HK-2 (cell line): ENCODE measurements around the gene LHFPL3.
"Not testable (repeated sequence)": the region's sequence is repeated elsewhere in the genome, so short reads cannot be mapped to it uniquely, and the experiment has no call there.

ENCODE experiments used
- DNase-seq: peaks from one replicate; pipeline ENCODE4 v3.0.0-alpha.2; 2018; ENCODE audit not compliant: unreplicated experiment

LHFPL3 gene

DNA sequence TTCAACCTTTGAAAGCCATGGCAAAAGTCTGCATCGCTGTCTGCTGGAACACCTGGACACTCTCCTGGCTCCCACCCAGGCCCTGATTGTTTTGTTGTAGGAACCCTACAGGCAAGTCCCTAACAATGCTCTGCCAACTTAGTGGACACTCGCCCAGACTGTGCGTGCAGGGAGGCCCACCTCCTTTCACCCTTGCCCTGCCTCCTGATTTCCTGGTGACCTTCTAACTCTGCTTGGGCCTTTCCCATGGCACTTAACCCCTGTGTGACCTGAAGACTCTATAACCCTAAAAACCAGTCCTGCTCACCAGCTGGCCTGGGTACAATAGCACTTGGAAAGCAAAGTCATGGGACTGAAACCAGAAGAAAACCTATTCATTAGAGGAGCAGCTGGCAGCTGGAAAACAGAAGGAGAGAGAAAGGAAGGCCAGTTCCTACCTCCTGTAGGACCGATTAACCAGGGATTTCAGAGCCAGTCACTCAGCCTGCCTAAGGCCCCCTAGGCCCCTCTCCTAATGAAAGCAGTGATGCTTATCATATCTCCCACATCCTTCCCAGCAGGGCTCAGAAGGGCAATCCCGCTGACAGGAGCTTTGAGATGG lies 602.9 kb downstream of the LHFPL3 start:
- no peak for DNase-seq

DNA sequence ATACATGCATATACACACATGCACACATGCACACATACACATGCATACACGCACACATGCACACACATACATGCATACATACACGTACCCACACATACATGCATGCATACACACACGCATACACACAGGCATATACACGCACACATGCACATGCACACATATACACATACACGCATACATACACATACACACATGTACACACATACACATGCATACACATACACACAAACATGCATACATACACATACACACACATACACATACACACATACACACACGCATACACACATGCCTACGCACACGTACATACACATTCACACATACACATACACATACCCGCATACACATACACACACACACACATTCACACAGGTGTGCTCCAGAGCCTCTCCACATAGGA lies 604.6 kb downstream of the LHFPL3 start:
- DNase-seq: no peak

DNA sequence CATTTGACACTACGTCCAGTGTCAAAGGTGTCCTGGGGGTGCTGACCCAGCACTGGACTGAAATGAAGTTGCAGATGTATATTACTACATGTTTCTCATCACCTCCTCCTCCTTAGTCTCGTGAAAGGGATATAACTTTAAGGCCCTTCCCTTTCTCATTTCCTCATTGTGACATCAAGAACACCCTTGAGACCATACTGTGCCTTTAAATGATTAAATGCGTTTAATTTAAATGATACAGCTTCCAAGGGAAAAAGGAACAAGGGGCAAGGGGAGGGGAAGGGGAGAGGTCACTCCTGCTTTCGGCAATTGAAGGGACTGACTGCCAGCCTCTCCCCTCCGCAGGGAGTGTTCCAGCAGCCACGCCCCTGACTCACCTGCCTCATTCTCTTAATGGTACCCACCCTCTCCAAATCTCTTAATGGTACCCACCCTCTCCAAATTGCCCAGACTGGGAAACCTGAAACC lies 605.2 kb downstream of the LHFPL3 start:
- no peak for DNase-seq

DNA sequence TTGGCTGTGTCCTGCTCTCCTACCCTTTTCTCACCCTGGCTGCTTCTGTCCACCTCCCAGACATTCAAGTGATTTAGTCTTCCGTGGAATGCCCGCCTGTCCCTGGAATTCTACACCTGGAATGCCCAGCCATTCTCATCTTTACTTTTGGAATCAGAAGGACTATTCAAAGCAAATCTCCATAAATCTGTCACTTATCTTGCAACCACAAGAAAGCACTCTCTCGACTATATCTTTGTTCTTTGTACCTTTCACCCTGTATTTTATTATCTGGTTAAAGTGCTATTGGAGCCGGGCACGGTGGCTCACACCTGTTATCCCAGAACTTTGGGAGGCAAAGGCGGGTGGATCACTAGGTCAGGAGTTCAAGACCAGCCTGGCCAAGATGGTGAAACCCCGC lies 606.3 kb downstream of the LHFPL3 start:
- no peak for DNase-seq

DNA sequence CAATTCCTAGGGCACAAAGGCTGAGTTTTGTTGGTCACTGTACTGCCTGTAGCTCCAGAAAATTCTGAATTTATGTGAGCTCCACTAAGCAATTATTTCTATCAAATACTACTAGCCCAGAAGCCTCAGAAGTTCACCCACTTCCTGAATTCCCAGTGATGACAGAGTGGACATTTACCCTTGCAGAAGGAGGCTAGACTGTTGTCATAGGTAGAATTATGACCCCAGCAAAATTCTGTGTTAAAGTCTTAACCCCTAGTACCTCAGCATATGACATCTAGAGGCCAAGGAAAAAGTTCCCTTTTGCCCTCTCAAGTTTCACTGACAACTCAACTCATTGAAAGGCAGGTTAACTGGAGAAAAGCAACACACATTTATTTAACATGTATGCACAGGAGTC lies 606.9 kb downstream of the LHFPL3 start:
- no peak for DNase-seq

DNA sequence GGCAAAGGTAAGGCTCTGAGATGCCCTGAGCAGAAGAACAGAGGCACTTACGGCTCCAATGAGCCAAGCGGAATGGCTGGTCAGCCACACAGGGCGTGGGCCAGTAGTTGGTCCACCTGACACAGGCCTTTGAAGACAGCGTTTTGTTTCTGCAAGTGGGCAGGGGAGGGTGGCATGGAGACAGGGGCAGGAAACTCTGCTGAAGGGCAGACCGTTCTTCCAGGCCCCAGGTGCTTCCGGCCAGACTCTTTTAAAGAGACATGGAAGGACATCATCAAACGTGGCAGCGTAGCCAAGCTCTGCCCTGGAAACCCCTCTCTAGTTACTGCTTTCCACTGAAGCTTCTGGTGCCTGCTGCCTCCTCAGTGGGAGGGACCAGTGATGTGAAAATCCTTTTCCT lies 608.1 kb downstream of the LHFPL3 start:
- no peak for DNase-seq

DNA sequence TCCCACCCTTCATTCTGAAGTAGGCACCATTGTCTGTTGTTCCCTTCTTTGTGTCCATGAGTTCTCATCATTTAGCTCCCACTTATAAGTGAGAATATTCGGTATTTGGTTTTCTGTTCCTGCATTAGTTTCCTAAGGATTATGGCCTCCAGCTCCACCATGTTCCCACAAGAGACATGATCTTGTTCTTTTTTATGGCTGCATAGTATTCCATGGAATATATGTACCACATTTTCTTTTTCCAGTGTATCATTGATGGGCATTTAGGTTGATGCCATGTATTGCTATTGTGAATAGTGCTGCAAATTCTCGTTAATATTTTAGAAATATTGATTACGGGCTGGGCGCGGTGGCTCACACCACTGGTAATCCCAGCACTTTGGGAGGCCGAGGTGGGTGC lies 609.1 kb downstream of the LHFPL3 start:
- DNase-seq: not testable (repeated sequence)

DNA sequence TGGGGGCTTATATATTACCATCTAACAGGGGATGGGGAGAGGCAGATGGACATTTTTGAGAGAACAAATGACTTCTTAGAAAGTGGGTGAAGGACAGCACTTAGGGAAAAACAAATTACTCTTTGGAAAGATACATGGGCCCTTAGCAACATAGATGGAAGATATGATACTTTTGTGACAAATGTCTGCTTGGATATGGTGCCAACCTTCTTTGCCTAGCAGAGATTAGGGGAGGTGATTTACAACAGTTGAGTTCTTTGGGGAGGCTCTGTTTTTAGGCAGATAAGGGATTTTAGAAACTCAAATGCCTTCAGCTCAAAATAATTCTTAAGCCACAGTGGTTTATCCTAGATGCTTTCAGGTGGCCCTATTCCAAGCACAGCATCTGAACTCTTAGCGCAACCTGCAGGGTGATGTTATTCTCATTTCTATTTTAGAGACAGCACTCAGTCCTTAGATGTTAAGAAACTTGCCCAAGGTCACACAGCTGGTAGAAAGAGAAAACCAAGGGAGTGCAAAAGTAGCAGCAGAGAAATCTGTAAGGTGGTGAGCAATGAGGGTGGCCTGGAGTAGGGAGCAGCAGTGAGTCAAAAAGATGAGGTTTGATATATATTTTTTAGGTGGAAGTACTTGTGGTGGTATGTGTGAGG lies 610.5 kb downstream of the LHFPL3 start:
- DNase-seq: no peak

DNA sequence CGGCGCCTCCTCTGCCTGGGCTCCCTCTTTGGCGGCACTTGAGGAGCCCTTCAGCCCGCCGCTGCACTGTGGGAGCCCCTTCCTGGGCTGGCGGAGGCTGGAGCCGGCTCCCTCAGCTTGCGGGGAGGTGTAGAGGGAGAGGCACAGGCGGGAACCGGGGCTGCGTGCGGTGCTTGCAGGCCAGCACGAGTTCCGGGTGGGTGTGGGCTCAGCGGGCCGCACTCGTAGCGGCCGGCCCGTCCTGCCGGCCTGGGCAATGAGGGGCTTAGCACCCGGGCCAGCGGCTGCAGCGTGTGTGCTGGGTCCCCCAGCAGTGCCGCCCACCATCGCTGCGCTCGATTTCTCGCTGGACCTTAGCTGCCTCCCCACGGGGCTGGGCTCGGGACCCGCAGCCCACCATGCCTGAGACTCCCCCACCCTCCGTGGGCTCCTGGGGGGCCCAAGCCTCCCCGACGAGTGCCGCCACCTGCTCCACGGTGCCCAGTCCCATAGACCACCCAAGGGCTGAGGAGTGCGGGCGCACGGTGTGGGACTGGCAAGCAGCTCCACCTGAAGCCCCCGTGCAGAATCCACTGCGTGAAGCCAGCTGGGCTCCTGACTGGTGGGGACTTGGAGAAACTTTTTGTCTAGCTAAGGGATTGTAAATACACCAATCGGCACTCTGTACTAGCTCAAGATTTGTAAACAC lies 611.8 kb downstream of the LHFPL3 start:
- DNase-seq: no peak

DNA sequence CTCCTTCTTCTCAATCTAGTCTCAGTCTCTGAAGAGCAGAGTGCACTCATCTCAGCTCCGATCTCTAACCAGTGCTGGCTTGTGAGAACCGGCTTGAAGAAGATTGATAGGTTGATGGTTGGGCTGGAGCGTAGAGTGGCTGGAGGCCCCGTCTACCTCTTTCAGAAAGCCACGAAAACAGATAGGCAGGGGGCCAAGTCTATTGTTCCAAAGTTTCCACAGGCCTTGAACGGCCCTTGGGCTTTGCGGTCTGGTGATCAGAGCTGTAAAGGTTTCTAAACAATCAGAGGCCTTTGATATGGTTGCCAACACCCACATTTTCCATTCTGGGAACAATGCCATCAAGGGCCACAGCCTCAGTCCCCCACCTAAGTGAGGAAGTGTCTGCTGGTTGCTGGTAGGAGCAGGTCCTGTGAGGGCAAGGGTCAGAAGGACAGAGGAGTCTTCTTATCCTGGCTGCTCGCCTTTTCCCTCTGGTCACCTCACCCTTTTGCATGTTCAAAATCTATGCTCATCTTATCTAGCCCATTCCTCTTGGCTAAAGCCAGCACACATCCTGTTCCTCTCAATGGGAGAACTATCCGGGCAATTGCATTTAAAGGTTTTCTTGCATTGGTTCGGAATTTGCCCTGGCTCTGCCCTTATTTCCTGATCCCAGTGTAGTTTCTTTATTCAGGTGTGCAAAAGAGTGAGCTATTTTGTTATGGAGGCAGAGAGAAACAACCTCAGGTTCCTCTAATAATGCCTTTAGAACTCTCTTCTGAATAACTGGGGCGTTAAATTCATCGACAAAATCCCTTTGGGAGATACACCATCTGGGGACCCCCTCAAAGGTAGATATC lies 615.3 kb downstream of the LHFPL3 start:
- DNase-seq: peak; percentile 49

DNA sequence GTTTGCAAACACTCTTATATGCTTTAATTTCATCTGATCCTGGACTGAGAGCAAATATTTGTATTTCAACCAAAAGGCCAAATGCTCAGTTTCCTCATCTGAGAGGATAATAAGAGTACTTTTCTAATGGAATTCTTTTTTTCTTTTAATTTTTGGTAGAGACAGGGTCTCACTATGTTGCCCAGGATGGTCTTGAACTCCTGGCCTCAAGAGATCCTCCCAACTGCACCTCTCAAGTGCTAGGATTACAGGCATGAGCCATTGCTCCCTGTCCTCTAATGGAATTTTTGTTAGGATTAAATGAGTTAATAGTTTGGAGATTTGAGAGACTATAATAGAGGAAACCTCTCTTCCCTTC lies 617.2 kb downstream of the LHFPL3 start:
- DNase-seq: no peak

DNA sequence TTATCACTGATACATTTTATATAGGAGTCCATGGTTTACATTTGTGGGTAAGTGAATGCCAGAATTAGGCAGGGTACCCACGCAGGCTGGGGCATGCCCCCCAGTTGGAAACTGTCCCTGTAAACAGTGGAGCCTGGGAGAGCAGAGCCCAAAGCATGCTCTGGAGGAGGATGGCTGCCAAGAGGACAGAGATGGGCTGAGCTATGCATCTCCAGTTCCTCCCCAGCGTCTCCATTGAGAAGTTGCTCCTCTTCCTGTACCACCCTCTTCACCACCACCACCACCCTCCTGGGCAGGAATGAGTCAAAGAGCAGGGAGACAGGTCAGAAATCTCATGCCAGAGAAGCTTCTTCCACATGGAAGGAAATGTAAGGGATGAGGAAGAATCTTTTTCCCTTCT lies 617.9 kb downstream of the LHFPL3 start:
- DNase-seq: no peak

DNA sequence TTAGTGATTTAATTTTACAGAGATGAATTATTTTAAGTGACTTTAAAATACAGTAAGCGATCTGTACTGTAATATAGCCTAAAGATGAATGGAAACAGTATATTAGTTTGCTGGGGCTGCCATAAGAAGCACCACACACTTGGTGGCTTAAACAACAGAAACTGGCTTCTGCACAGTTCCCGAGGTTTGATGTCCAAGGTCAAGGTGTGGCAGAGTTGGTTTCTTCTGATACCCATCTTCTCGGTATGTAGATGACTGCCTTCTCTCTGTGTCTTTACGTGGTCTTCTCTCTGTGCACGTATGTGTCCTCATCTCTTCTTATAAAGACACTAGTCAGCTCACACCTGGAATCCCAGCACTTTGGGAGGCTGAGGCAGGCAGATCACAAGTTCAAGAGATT lies 621.6 kb downstream of the LHFPL3 start:
- no peak for DNase-seq

DNA sequence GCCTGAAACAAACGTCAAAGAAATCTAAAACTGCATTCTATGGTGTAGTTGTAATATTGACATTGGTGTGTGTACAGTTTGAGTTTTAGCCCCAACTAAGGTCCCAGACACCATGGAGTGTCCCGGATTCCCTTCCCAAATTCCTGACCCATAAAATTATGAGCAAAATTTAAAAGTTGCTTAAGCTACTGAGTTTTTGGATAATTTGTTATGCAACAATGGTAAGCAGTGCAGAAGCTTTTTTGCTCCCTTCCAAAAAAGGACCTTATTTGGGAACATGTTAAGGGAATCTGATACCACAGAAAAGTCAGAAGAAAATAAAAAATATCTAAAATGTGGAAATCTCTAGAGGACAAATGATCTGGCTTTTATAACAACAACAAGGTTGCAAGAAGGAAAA lies 622.4 kb downstream of the LHFPL3 start:
- DNase-seq: no peak

DNA sequence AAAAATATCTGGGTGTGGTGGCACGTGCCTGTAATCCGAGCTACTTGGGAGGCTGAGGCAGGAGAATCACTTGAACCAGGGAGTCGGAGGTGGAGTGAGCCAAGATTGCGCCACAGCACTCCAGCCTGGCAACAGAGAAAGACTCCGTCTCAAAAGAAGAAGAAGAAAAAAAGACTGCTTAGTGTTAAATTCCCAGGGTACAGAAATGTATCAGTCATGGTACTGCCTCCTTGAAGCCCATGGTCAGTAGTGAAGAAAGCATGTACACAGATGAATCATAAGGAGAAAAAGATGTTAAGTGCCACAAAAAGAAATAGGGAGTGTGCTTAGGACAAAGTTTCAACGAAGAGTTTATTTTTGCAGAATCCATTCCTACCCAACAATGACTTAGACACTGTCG lies 623.1 kb downstream of the LHFPL3 start:
- no peak for DNase-seq

DNA sequence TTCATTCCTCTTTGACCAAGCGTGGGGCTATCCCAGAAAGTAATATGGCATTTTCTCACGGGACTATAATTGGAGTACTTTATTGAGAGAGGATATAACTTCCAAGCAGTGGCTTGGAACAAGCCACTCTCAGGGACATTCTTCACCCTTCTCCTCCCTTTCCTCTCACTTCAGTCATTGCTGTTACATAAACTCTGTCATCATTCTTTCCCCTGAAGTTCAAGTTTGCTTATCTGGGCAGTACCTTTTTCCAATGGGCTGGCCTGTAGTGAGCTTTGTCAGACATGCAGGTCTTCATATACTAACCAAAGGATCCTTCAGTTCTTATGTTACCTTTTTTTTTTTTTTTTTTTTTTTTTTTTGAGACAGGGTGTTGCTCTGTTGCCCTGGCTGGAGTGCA lies 626.9 kb downstream of the LHFPL3 start:
- DNase-seq: no peak
